Vagina (tissue), 2 donors: Measurements from ENCODE around the gene DDX51.

Source experiments
- CTCF ChIP-seq, 3 experiments: fragments of 450-650 bp in 2 of 3; fragments of 200-600 bp in 1 of 3; sonication (generic) in 1 of 3; IDR thresholded peaks; one replicate each; pipeline ENCODE4 v1.5.1; 2017 to 2019; ENCODE audit warnings: antibody characterized with exemption in 3 of 3, mild to moderate bottlenecking in 2 of 3, moderate library complexity in 2 of 3
- POLR2AphosphoS5 ChIP-seq, 2 donors: sonication (generic); formaldehyde crosslinking; IDR thresholded peaks; one replicate each; pipeline ENCODE4 v1.9.0; 2017; ENCODE audit warnings: antibody characterized with exemption in 2 of 2, mild to moderate bottlenecking in 2 of 2, low read depth in 1 of 2; ENCODE audit not compliant: insufficient read depth in 1 of 2

GRCh38 chr12:132159555-132160003 lies 15.5 kb upstream of the DDX51 start:
- no peak for TF ChIP-seq CTCF (IDR thresholded peaks at IDR 0.05)
- TF ChIP-seq POLR2AphosphoS5 (IDR thresholded peaks at IDR 0.05; ENCODE audit: insufficient read depth in 1 of 2, low read depth in 1 of 2) = no peak
